ENCODE measurements around the gene TRIM71. TPM values are rescaled to one million over a fixed set of nuclear protein-coding genes. Genes with fewer than 3 reads are reported as not detected.

TRIM71 gene
- total RNA-seq: not detected in 2 replicates

GRCh38 chr3:32817558-32818228 lies at the start of gene TRIM71:
TRIM71 (plus strand) TSS chr3:32817997; CDS start chr3:32818081, 84 bp downstream.

Other genes starting within 250 kb of the TRIM71 start
- gene DYNC1LI1, start 247.1 kb upstream of the TRIM71 start, total RNA-seq: 28.5 and 29.5 TPM in 2 replicates
- 15.2 and 22.5 TPM in 2 replicates for gene CNOT10, start 132.8 kb upstream of the TRIM71 start, total RNA-seq
- 0.32 TPM in 1 of 2 replicates, not detected in the other for gene CCR4, start 133.6 kb downstream of the TRIM71 start, total RNA-seq

All from cardiac atrium fibroblast (primary cell).